Left ventricle myocardium superior (tissue), 1 donor: ENCODE results near the gene ZNF441. TPM values are rescaled to one million over a fixed set of nuclear protein-coding genes. Genes with fewer than 3 reads are reported as not detected.
"Not testable (repeated sequence)": the region's sequence is repeated elsewhere in the genome, so short reads cannot be mapped to it uniquely, and the experiment has no call there.

Source experiments
- ATAC-seq: fragments of 200-7000 bp; cut with Tn5 transposase; one replicate; pipeline ENCODE4 v1.9.1; 2020; ENCODE audit warnings: mild to moderate bottlenecking, moderate library complexity
- DNase-seq: peaks from one replicate; pipeline ENCODE4 v3.0.0-alpha.2; 2020
- intact Hi-C: fragments of 100-400 bp; cut with micrococcal nuclease; formaldehyde crosslinking; loops from one replicate; pipeline ENCODE4 v1.11.0; 2022
- total RNA-seq: library from RNA; stranded (reverse); fragmentation: NEBNext Ultra II Directional; extraction: Animal tissue kit (Norgen Biotek cat#: 25700); gene quantifications from one replicate; pipeline ENCODE4 v1.2.1, GENCODE V29; 2021
- donor health status: DM: no; HTN: yes; CAD: no; lungs with severe emphysema.

The ZNF441 gene
- total RNA-seq, 1 donor from 2014 or later, result 4.5 TPM

GRCh38 chr19:11769995-11770394 is 3.2 kb downstream of the ZNF441 start:
- DNase-seq (no peak), ATAC-seq (no peak)
- intact Hi-C loops, result no loop called here

GRCh38 chr19:11771520-11771919 is 4.7 kb downstream of the ZNF441 start:
- intact Hi-C loops, DNase-seq, ATAC-seq: not testable (repeated sequence)

GRCh38 chr19:11776669-11777068 is 9.9 kb downstream of the ZNF441 start:
- ATAC-seq, intact Hi-C loops: not testable (repeated sequence)

DNA sequence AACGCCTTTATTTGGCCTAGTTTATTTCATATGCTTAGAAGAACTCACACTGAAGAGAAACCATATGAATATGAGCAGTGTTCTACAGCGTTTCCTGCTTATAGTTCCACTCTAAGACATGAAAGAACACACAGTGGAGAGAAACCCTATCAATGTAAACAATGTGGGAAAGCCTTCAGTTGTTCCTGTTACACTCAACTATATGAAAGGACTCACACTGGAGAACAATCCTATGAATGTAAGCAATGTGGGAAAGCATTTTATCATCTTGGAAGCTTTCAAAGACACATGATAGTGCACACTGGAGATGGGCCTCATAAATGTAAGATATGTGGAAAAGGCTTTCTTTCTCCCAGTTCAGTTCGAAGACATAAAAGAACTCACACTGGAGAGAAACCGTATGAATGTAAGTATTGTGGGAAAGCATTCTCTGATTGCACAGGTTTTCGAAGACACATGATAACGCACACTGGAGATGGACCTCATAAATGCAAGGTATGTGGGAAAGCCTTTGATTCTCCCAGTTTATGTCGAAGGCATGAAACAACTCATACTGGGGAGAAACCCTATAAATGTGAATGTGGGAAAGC is 13.7 kb downstream of the ZNF441 start:
- DNase-seq, result no peak
- intact Hi-C loops, result no loop called here
- ATAC-seq, result no peak

More at GRCh38 chr19:11776669-11777068, 9.9 kb downstream of the ZNF441 start:
- not testable (repeated sequence) for DNase-seq

GRCh38 chr19:11781295-11782057 is 14.7 kb downstream of the ZNF441 start:
- ATAC-seq (no peak), DNase-seq (no peak)
- intact Hi-C loops, result no loop called here

DNA sequence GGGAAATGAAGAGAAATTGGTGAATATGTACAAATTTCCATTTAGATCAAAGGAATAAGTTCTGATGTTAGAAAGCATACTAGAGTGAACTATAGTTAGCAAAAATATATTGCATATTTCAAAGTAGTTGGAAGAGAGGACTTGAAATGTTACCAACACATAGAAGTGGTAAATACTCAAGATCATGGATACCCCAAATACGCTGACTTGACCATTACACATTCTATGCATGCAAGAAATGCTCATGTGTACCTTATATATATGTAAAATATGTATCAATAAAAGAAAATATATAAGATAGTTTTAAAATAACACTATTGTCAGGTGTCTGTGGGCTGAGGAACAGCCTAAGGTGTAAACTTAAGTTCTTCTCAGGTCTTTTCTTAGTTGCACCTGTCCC is 17.0 kb downstream of the ZNF441 start:
- intact Hi-C loops, result no loop called here
- no peak for ATAC-seq
- no peak for DNase-seq

- ATAC-seq (no peak), DNase-seq (no peak)
- intact Hi-C loops, result no loop called here
Measured at GRCh38 chr19:11784356-11784755, 17.6 kb downstream of the ZNF441 start.

- DNase-seq (no peak), ATAC-seq (no peak)
- intact Hi-C loops, result no loop called here
Measured at GRCh38 chr19:11787536-11787935, 20.7 kb downstream of the ZNF441 start.

GRCh38 chr19:11792942-11793341 is 26.1 kb downstream of the ZNF441 start:
- no peak for DNase-seq
- intact Hi-C loops, result no loop called here
- no peak for ATAC-seq

GRCh38 chr19:11797491-11797890 is 30.7 kb downstream of the ZNF441 start:
- intact Hi-C loops, result no loop called here
- ATAC-seq, result peak; percentile 94
- peak; percentile 88 for DNase-seq

GRCh38 chr19:11798391-11799330 is 31.9 kb downstream of the ZNF441 start, which contains the start of gene ZNF491:
TSS of gene ZNF491 (plus strand) at chr19:11798523. CDS start at chr19:11805954, 7,431 bp downstream.
- DNase-seq, result peak; percentile 95
- peak; percentile 99 for ATAC-seq
- intact Hi-C loops, result no loop called here

DNA sequence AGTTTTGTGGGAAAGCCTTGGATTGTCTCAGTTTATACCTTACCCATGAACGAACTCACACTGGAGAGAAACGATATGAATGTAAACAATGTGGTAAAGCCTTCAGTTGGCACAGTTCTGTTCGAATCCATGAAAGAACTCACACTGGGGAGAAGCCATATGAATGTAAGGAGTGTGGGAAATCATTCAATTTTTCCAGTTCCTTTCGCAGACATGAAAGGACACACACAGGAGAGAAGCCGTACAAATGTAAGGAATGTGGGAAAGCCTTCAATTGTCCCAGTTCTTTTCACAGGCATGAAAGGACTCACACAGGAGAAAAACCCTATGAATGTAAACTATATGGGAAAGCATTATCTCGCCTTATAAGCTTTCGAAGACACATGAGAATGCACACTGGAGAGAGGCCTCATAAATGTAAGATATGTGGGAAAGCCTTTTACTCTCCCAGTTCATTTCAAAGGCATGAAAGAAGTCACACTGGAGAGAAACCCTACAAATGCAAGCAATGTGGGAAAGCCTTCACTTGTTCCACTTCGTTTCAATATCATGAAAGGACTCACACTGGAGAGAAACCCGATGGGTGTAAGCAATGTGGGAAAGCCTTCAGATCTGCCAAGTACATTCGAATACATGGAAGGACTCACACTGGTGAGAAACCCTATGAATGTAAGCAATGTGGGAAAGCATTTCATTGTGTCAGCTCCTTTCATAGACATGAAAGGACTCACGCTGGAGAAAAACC is 39.7 kb downstream of the ZNF441 start:
- ATAC-seq (no peak), DNase-seq (no peak)
- intact Hi-C loops, result no loop called here

DNA sequence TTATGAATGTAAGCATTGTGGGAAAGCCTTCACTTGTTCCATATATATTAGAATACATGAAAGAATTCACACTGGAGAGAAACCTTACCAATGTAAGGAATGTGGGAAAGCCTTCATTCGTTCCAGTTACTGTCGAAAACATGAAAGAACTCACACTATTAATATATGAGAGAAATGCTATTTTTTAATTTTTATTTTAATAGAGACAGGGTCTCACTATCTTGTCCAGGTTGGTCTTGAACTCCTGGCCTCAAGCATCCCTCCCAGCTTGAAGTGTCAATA is 40.2 kb downstream of the ZNF441 start:
- no peak for DNase-seq
- intact Hi-C loops, result no loop called here
- ATAC-seq, result no peak

GRCh38 chr19:11813703-11814028 is 46.9 kb downstream of the ZNF441 start:
- peak; percentile 42 for ATAC-seq
- intact Hi-C loops, result no loop called here
- peak; percentile 32 for DNase-seq

DNA sequence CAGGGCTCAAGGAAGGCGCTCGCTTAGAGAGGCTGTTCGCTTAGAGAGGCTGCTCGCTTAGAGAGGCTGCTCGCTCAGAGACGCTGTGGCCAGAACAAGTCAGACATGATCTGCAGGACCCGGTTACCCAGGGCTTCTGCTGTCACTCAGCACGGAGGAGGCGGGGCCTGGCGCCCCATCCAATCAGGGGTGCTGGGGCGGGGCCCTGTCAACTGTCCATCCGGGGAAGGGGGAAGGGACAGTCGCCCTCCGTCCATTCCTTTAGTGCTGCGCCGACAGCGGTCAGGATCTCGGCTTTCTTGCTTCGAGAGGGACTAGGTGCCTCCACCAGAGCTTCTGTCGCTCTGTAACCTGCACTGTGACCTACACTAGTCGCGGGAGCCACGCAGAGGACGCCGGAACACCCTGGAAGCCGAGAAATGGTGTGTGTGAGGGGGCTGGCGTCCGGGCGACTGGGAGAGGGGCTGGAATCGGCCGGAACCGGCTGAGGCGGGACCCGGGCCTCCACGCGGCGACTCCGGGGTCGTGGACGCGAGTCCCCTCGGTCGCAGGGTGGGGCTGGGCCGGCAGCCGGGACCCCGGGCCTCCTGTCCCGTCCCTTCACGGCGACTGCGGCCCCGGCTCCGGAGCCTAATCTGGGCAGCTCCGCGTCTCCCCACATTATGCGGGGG is 47.4 kb downstream of the ZNF441 start, which contains the start of gene ZNF440:
ZNF440 (plus strand) TSS at position 245 of the 671 bp plus-strand sequence; CDS start at position 420, 175 bp downstream.
- peak; percentile 100 for ATAC-seq
- DNase-seq, result peak; percentile 98
- intact Hi-C loops, result no loop called here

- intact Hi-C loops, result no loop called here
- peak; percentile 39 for ATAC-seq
Measured at GRCh38 chr19:11814700-11815035, 47.9 kb downstream of the ZNF441 start.

GRCh38 chr19:11821474-11822109 is 54.8 kb downstream of the ZNF441 start:
- DNase-seq (no peak), ATAC-seq (no peak)
- intact Hi-C loops, result no loop called here

More at GRCh38 chr19:11814700-11815035, 47.9 kb downstream of the ZNF441 start:
- no peak for DNase-seq
